PFSK-1 (cell line): ENCODE measurements around the gene ATG7.

Source experiments
- FOXP2 ChIP-seq: optimal IDR thresholded peaks from 2 replicates; pipeline ENCODE3; 2011; ENCODE audit warnings: borderline replicate concordance, control low read depth, inconsistent platforms; ENCODE audit not compliant: insufficient read depth; ENCODE audit errors: extremely low read length, extremely low read depth
- POLR2AphosphoS5 ChIP-seq: IDR thresholded peaks from 2 replicates; pipeline ENCODE4 v1.6.1; 2012; ENCODE audit warnings: low read depth, mild to moderate bottlenecking, control low read depth, low read length, moderate library complexity
- REST ChIP-seq, 2 experiments: IDR thresholded peaks; 2 replicates each; pipeline versions ENCODE4 v1.6.1 to v1.8.0; 2011 to 2012; ENCODE audit warnings: low read depth in 2 of 2, low read length in 2 of 2, control low read depth in 1 of 2, inconsistent platforms in 1 of 2, mild to moderate bottlenecking in 1 of 2, moderate library complexity in 1 of 2; ENCODE audit not compliant: insufficient read depth in 1 of 2
- SIN3A ChIP-seq: IDR thresholded peaks from 2 replicates; pipeline ENCODE4 v1.6.1; 2012; ENCODE audit warnings: mild to moderate bottlenecking, low read length, moderate library complexity, borderline replicate concordance; ENCODE audit not compliant: insufficient read depth
- TAF1 ChIP-seq: IDR thresholded peaks from 2 replicates; pipeline ENCODE4 v1.6.1; 2012; ENCODE audit warnings: low read length, control low read depth, borderline replicate concordance; ENCODE audit not compliant: insufficient read depth

GRCh38 chr3:11364181-11364580 lies 92.0 kb downstream of the ATG7 start:
- no peak for TF ChIP-seq SIN3A
- no peak for TF ChIP-seq POLR2AphosphoS5
- no peak for TF ChIP-seq TAF1
- TF ChIP-seq REST (IDR thresholded peaks at IDR 0.05; ENCODE audit: insufficient read depth in 1 of 2, low read depth in 2 of 2, low read length in 2 of 2), result no peak
- TF ChIP-seq FOXP2, result no peak
